ENCODE results near the gene PTCD1. TPM values are rescaled to one million over a fixed set of nuclear protein-coding genes. Genes with fewer than 3 reads are reported as not detected.

PTCD1 gene
- polyA plus RNA-seq, 1 donor (not counting 4 experiments of a cell fraction or from before 2014, with no cell fraction given), result 2.8 TPM

GRCh38 chr7:99453105-99453504, 14.5 kb upstream of the PTCD1 start:
- FAIRE-seq, result no peak
- no peaks in the 10 kb centered on the region for H3K9me3 ChIP-seq (ENCODE audit: control insufficient read depth, low read depth, low read length)
- dilution Hi-C loops (cut with MboI; ENCODE audit: extremely low pct_ligation_motif_present, low sequenced_read_pairs), result no loop called here
- peaks cover 52 to 76% of the 10 kb centered on the region in 2 experiments for H3K36me3 ChIP-seq (ENCODE audit: control insufficient read depth in 2 of 2, extremely low read depth in 1 of 2, insufficient read depth in 2 of 2, low read length in 2 of 2)
- no peak for DNase-seq (ENCODE audit: low read depth, low spot score)
- H3K27ac ChIP-seq (ENCODE audit: control insufficient read depth, insufficient read depth, low read length), result no peak overlapping the region
- no peaks in the 10 kb centered on the region for H3K4me1 ChIP-seq (ENCODE audit: control insufficient read depth, extremely low read depth, insufficient read depth, low read length)
- no peaks in the 10 kb centered on the region for H3K9me1 ChIP-seq (ENCODE audit: control insufficient read depth, extremely low read depth, insufficient read depth, low read length)
- no peak overlapping the region for H3K4me2 ChIP-seq (ENCODE audit: control insufficient read depth, extremely low read depth, insufficient read depth, low read depth, low read length)
- H3K79me2 ChIP-seq (ENCODE audit: control insufficient read depth, insufficient read depth, low read length), result peaks cover 19% of the 10 kb centered on the region
- H3K27me3 ChIP-seq (ENCODE audit: control insufficient read depth, extremely low read depth, insufficient read depth, low read length), result no peaks in the 10 kb centered on the region
- H2AFZ ChIP-seq (ENCODE audit: control insufficient read depth, low read length), result no peak overlapping the region
- no peak overlapping the region for H3K9ac ChIP-seq (ENCODE audit: control insufficient read depth, extremely low read depth, insufficient read depth, low read length)
- H4K20me1 ChIP-seq (ENCODE audit: control insufficient read depth, extremely low read depth, insufficient read depth, low read length), result no peaks in the 10 kb centered on the region
- TF ChIP-seq, protein P1, sequence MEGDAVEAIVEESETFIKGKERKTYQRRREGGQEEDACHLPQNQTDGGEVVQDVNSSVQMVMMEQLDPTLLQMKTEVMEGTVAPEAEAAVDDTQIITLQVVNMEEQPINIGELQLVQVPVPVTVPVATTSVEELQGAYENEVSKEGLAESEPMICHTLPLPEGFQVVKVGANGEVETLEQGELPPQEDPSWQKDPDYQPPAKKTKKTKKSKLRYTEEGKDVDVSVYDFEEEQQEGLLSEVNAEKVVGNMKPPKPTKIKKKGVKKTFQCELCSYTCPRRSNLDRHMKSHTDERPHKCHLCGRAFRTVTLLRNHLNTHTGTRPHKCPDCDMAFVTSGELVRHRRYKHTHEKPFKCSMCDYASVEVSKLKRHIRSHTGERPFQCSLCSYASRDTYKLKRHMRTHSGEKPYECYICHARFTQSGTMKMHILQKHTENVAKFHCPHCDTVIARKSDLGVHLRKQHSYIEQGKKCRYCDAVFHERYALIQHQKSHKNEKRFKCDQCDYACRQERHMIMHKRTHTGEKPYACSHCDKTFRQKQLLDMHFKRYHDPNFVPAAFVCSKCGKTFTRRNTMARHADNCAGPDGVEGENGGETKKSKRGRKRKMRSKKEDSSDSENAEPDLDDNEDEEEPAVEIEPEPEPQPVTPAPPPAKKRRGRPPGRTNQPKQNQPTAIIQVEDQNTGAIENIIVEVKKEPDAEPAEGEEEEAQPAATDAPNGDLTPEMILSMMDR (optimal IDR thresholded peaks at IDR 0.05 in 1 of 3, IDR thresholded peaks at IDR 0.05 in 1 of 3, conservative IDR thresholded peaks at IDR 0.05 in 1 of 3; ENCODE audit: extremely low read depth in 1 of 3, insufficient read depth in 2 of 3, low read length in 3 of 3), result no peak
- no peak for TF ChIP-seq EZH2 (IDR thresholded peaks at IDR 0.05; ENCODE audit: low read length)
- no peak overlapping the region for H3K4me3 ChIP-seq (ENCODE audit: control insufficient read depth in 2 of 3, extremely low read depth in 1 of 3, insufficient read depth in 2 of 3, low read depth in 1 of 3, low read length in 3 of 3)

DNA sequence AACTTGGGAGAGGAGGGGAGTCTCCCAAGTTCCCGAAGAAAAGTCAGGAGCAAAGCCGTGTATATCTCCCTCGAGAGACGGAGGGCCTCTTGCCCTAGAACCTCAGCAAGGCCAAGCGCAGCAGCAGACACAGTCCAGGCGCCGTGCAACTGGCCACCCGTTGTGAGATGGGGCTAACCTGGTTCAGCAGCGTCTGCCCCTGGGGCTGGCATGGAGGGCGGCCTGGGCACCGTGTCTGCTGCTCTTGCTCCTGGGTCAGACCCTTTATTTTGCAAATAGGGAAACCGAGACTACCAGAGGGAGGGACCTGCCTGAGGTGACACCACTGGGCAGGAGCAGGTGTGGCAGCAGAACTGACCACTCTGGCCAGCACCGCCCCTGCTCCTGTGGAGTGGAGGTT, 13.9 kb upstream of the PTCD1 start:
- Histone ChIP-seq H3K79me2 (ENCODE audit: control insufficient read depth, insufficient read depth, low read length) (peaks cover 13% of the 10 kb centered on the region), H3K9me3 (ENCODE audit: control insufficient read depth, low read depth, low read length) (no peaks in the 10 kb centered on the region), H3K4me1 (ENCODE audit: control insufficient read depth, extremely low read depth, insufficient read depth, low read length) (no peaks in the 10 kb centered on the region), H4K20me1 (ENCODE audit: control insufficient read depth, extremely low read depth, insufficient read depth, low read length) (no peaks in the 10 kb centered on the region), H3K4me3 (ENCODE audit: control insufficient read depth in 2 of 3, extremely low read depth in 1 of 3, insufficient read depth in 2 of 3, low read depth in 1 of 3, low read length in 3 of 3) (no peak overlapping the region), H3K27me3 (ENCODE audit: control insufficient read depth, extremely low read depth, insufficient read depth, low read length) (no peaks in the 10 kb centered on the region), H3K4me2 (ENCODE audit: control insufficient read depth, extremely low read depth, insufficient read depth, low read depth, low read length) (no peak overlapping the region), H3K9ac (ENCODE audit: control insufficient read depth, extremely low read depth, insufficient read depth, low read length) (no peak overlapping the region), H3K27ac (ENCODE audit: control insufficient read depth, insufficient read depth, low read length) (no peak overlapping the region), H2AFZ (ENCODE audit: control insufficient read depth, low read length) (no peak overlapping the region), H3K36me3 (ENCODE audit: control insufficient read depth in 2 of 2, extremely low read depth in 1 of 2, insufficient read depth in 2 of 2, low read length in 2 of 2) (peaks cover 51 to 74% of the 10 kb centered on the region in 2 experiments), H3K9me1 (ENCODE audit: control insufficient read depth, extremely low read depth, insufficient read depth, low read length) (no peaks in the 10 kb centered on the region)
- TF ChIP-seq, protein P1 (optimal IDR thresholded peaks at IDR 0.05 in 1 of 3, IDR thresholded peaks at IDR 0.05 in 1 of 3, conservative IDR thresholded peaks at IDR 0.05 in 1 of 3; ENCODE audit: extremely low read depth in 1 of 3, insufficient read depth in 2 of 3, low read length in 3 of 3), result no peak
- no peak for TF ChIP-seq EZH2 (IDR thresholded peaks at IDR 0.05; ENCODE audit: low read length)
- dilution Hi-C loops (cut with MboI; ENCODE audit: extremely low pct_ligation_motif_present, low sequenced_read_pairs), result no loop called here
- FAIRE-seq, result no peak
- DNase-seq (ENCODE audit: low read depth, low spot score), result no peak
